Gastroesophageal sphincter (tissue), 4 donors: ENCODE measurements around the gene IFNGR1. TPM values are rescaled to one million over a fixed set of nuclear protein-coding genes. Genes with fewer than 3 reads are reported as not detected.
"Not testable (repeated sequence)": the region's sequence is repeated elsewhere in the genome, so short reads cannot be mapped to it uniquely, and the experiment has no call there.

Experiments used
- ATAC-seq: fragments of 150-250 bp; one replicate; pipeline ENCODE4 v1.9.1; 2016; ENCODE audit warnings: mild to moderate bottlenecking, moderate library complexity
- H3K27ac ChIP-seq, 4 donors: fragments of 200-600 bp; sonication (generic) in 3 of 4; 1 replicate in 3 of 4; 2 replicates in 1 of 4; pipeline ENCODE4 v1.5.1; 2016 to 2019
- H3K27me3 ChIP-seq: fragments of 200-600 bp; sonication (generic); one replicate; pipeline ENCODE4 v1.5.1; 2019
- H3K36me3 ChIP-seq, 2 donors: fragments of 200-600 bp; sonication (generic); one replicate each; pipeline ENCODE4 v1.5.1; 2019; ENCODE audit warnings: control low read depth in 1 of 2
- H3K4me1 ChIP-seq, 3 donors: fragments of 200-600 bp; sonication (generic); 1 replicate in 2 of 3; 2 replicates in 1 of 3; pipeline ENCODE4 v1.5.1; 2016 to 2019; ENCODE audit warnings: control low read depth in 2 of 3
- H3K4me3 ChIP-seq, 2 donors: fragments of 200-600 bp; sonication (generic); one replicate each; pipeline ENCODE4 v1.5.1; 2019; ENCODE audit warnings: mild to moderate bottlenecking in 1 of 2, moderate library complexity in 1 of 2
- H3K9me3 ChIP-seq, 3 donors: fragments of 200-600 bp; sonication (generic); one replicate each; pipeline ENCODE4 v1.5.1; 2017 to 2019; ENCODE audit warnings: control low read depth in 2 of 3
- CTCF ChIP-seq, 4 experiments: fragments of 200-600 bp in 2 of 4; fragments of 450-650 bp in 2 of 4; sonication (generic) in 1 of 4; IDR thresholded peaks; one replicate each; pipeline ENCODE4 v1.5.1; 2017 to 2019; ENCODE audit warnings: antibody characterized with exemption in 4 of 4, mild to moderate bottlenecking in 2 of 4, moderate library complexity in 2 of 4
- EP300 ChIP-seq: sonication (generic); formaldehyde crosslinking; IDR thresholded peaks from one replicate; pipeline ENCODE4 v1.6.1; 2017; ENCODE audit warnings: antibody characterized with exemption, mild to moderate bottlenecking
- POLR2A ChIP-seq, 2 donors: fragments of 450-650 bp; IDR thresholded peaks; one replicate each; pipeline ENCODE4 v1.6.1; 2017; ENCODE audit warnings: antibody characterized with exemption in 2 of 2, mild to moderate bottlenecking in 2 of 2, moderate library complexity in 1 of 2
- POLR2AphosphoS5 ChIP-seq: sonication (generic); formaldehyde crosslinking; IDR thresholded peaks from one replicate; pipeline ENCODE4 v1.6.1; 2017; ENCODE audit warnings: antibody characterized with exemption
- WGBS, 2 donors: methylation state at CpG; one replicate each; pipeline ENCODE4 v1.1.5; 2018; ENCODE audit warnings: low coverage in 1 of 2; 5-methylcytosine and 5-hydroxymethylcytosine counted together
- total RNA-seq, 4 donors: library from RNA; depleted of rRNA; stranded (reverse); fragments of >200 nt; gene quantifications; one replicate each; pipeline ENCODE4 v1.1.0, GENCODE V29; 2016

IFNGR1 gene
- total RNA-seq, 4 donors from 2014 or later: 45.8 to 104 (median 66.9) TPM

GRCh38 chr6:137211910-137212309, 7.3 kb downstream of the IFNGR1 start:
- Histone ChIP-seq H3K4me3 (no peak overlapping the region), H3K4me1 (peaks cover 23 to 85% (median 29%) of the 10 kb centered on the region in 3 donors), H3K27ac (peak overlapping the region in 2 of 4 donors; percentile 17 to 43), H3K9me3 (no peaks in the 10 kb centered on the region), H3K27me3 (no peaks in the 10 kb centered on the region), H3K36me3 (peaks cover 0 to 8% of the 10 kb centered on the region in 2 donors)
- WGBS, 2 donors: 93 to 100% methylated on average over 1 to 3 of the region's 3 CpGs
- TF ChIP-seq CTCF (IDR thresholded peaks at IDR 0.05) (no peak), EP300 (no peak), POLR2A (IDR thresholded peaks at IDR 0.05) (no peak), POLR2AphosphoS5 (no peak)
- no peak for ATAC-seq

- peaks cover 23 to 81% (median 23%) of the 10 kb centered on the region in 3 donors for H3K4me1 ChIP-seq
- no peaks in the 10 kb centered on the region for H3K9me3 ChIP-seq
- H3K27me3 ChIP-seq: no peaks in the 10 kb centered on the region
- peak overlapping the region in 1 of 4 donors; percentile 12 for H3K27ac ChIP-seq
- peak; percentile 45 for TF ChIP-seq POLR2AphosphoS5
- no peak for TF ChIP-seq CTCF (IDR thresholded peaks at IDR 0.05)
- TF ChIP-seq EP300: no peak
- peaks cover 0 to 12% of the 10 kb centered on the region in 2 donors for H3K36me3 ChIP-seq
- no peak overlapping the region for H3K4me3 ChIP-seq
- ATAC-seq: no peak
These were observed 8.3 kb downstream of the IFNGR1 start for GRCh38 chr6:137210903-137211302.

DNA sequence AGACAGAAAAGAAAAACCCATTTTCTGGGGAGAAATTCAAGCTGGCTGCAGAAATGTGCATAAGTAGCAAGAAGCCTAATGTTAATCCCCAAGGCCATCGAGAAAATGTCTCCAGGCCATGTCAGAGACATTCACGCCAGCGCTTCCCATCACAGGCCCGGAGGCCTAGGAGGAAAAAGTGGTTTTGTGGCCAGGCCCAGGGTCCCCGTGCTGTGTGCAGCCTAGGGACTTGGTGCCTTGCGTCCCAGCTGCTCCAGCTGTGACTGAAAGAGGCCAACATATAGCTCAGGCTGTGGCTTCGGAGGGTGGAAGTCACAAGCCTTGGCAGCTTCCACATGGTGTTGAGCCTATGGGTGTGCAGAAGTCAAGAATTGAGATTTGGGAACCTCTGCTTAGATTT, 10.9 kb downstream of the IFNGR1 start:
- ATAC-seq: no peak
- no peaks in the 10 kb centered on the region for H3K27me3 ChIP-seq
- H3K36me3 ChIP-seq: peaks cover 6 to 39% of the 10 kb centered on the region in 2 donors
- H3K9me3 ChIP-seq: no peaks in the 10 kb centered on the region
- no peak for TF ChIP-seq POLR2AphosphoS5
- no peak for TF ChIP-seq CTCF (IDR thresholded peaks at IDR 0.05)
- no peak for TF ChIP-seq EP300
- no peak for TF ChIP-seq POLR2A (IDR thresholded peaks at IDR 0.05)
- H3K4me3 ChIP-seq: no peak overlapping the region
- WGBS, 2 donors: 93 to 97% methylated on average over 3 to 5 of the region's 7 CpGs
- H3K27ac ChIP-seq: no peak overlapping the region
- peaks cover 12 to 55% (median 15%) of the 10 kb centered on the region in 3 donors for H3K4me1 ChIP-seq

DNA sequence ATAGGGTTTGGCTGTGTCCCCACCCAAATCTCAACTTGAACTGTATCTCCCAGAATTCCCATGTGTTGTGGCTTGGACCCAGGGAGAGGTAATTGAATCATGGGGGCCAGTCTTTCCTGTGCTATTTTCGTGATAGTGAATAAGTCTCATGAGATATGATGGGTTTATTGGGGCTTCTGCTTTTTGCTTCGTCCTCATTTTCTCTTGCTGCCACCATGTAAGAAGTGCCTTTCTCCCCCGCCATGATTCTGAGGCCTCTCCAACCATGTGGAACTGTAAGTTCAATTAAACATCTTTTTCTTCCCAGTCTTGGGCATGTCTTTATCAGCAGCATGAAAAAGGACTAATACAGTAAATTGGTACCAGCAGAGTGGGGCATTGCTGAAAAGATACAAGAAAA, 11.7 kb downstream of the IFNGR1 start:
- not testable (repeated sequence) for ATAC-seq, H3K27ac ChIP-seq, H3K9me3 ChIP-seq, H3K4me3 ChIP-seq, H3K27me3 ChIP-seq
- H3K36me3 ChIP-seq: peaks cover 10 to 47% of the 10 kb centered on the region in 2 donors
- WGBS, 2 donors: 81 to 100% methylated on average over 1 to 3 of the region's 3 CpGs
- peaks cover 9 to 46% (median 10%) of the 10 kb centered on the region in 3 donors for H3K4me1 ChIP-seq

GRCh38 chr6:137206577-137206976, 12.6 kb downstream of the IFNGR1 start:
- Histone ChIP-seq H3K4me1 (peaks cover 6 to 38% (median 10%) of the 10 kb centered on the region in 3 donors), H3K27ac (no peak overlapping the region), H3K9me3 (no peaks in the 10 kb centered on the region), H3K36me3 (peaks cover 10 to 55% of the 10 kb centered on the region in 2 donors), H3K27me3 (no peaks in the 10 kb centered on the region), H3K4me3 (no peak overlapping the region)
- TF ChIP-seq POLR2AphosphoS5 (no peak), POLR2A (IDR thresholded peaks at IDR 0.05) (no peak), CTCF (IDR thresholded peaks at IDR 0.05) (no peak), EP300 (no peak)
- WGBS, 2 donors: 20 to 83% methylated on average over 1 of the region's 1 CpG
- no peak for ATAC-seq
